Natural killer cell treated with Interleukin-12 subunit alpha and Interleukin-12 subunit beta and Interleukin-15 and Interleukin-18, amount 100 ng/mL, for 72 hours (primary cell): ENCODE data around the gene CCDC149. TPM values are rescaled to one million over a fixed set of nuclear protein-coding genes. Genes with fewer than 3 reads are reported as not detected.
A peak's percentile ranks its signal among the peaks of the same experiment; 100 is the strongest.

Experiments
- ATAC-seq, 2 donors: fragments of 150-1000 bp; cut with Tn5 transposase in 1 of 2; sonication (Bioruptor Pico), chemical (Tn5 transposase) in 1 of 2; 2 replicates each; pipeline ENCODE4 v1.10.0; 2021
- DNase-seq: peaks from one replicate; pipeline ENCODE4 v3.0.0; 2022; ENCODE audit warnings: low spot score
- H3K27ac Mint-ChIP-seq, 2 donors: 1 replicate in 1 of 2; 2 replicates in 1 of 2; pipeline ENCODE4 v1.8.0; 2022; ENCODE audit warnings: mixed read lengths in 2 of 2, mild to moderate bottlenecking in 1 of 2, moderate library complexity in 1 of 2
- H3K27me3 Mint-ChIP-seq, 2 donors: 1 replicate in 1 of 2; 2 replicates in 1 of 2; pipeline ENCODE4 v1.8.0; 2022; ENCODE audit warnings: mixed read lengths in 2 of 2
- H3K36me3 Mint-ChIP-seq: one replicate; pipeline ENCODE4 v1.8.0; 2022; ENCODE audit warnings: mixed read lengths
- H3K4me1 Mint-ChIP-seq, 2 donors: 1 replicate in 1 of 2; 2 replicates in 1 of 2; pipeline ENCODE4 v1.8.0; 2022; ENCODE audit warnings: low read depth in 2 of 2, mixed read lengths in 2 of 2, mild to moderate bottlenecking in 1 of 2
- H3K4me3 Mint-ChIP-seq: one replicate; pipeline ENCODE4 v1.8.0; 2022; ENCODE audit warnings: mixed read lengths
- H3K9me3 Mint-ChIP-seq: 2 replicates; pipeline ENCODE4 v1.8.0; 2022; ENCODE audit warnings: mixed read lengths
- total RNA-seq, 2 donors: library from RNA; stranded (reverse); gene quantifications; one replicate each; pipeline ENCODE4 v1.2.3, GENCODE V29; 2022

The CCDC149 gene
- total RNA-seq, 2 donors from 2014 or later, result not detected

- Mint-ChIP-seq H3K36me3 (no peaks in the 10 kb centered on the region), H3K4me3 (no peak overlapping the region), H3K27me3 (peaks cover 4 to 24% of the 10 kb centered on the region in 2 donors), H3K4me1 (no peaks in the 10 kb centered on the region), H3K27ac (no peak overlapping the region), H3K9me3 (peaks cover 10% of the 10 kb centered on the region)
- ATAC-seq (no peak), DNase-seq (no peak)
These were observed 54.8 kb downstream of the CCDC149 start for GRCh38 chr4:24858026-24858425.

GRCh38 chr4:24856586-24856985 is 56.3 kb downstream of the CCDC149 start:
- no peaks in the 10 kb centered on the region for H3K4me1 Mint-ChIP-seq
- no peak overlapping the region for H3K27ac Mint-ChIP-seq
- peaks cover 8 to 24% of the 10 kb centered on the region in 2 donors for H3K27me3 Mint-ChIP-seq
- H3K4me3 Mint-ChIP-seq, result no peak overlapping the region
- H3K36me3 Mint-ChIP-seq, result no peaks in the 10 kb centered on the region
- DNase-seq (no peak), ATAC-seq (no peak)
- H3K9me3 Mint-ChIP-seq, result peaks cover 5% of the 10 kb centered on the region

- Mint-ChIP-seq H3K4me1 (no peaks in the 10 kb centered on the region), H3K9me3 (peaks cover 5% of the 10 kb centered on the region), H3K4me3 (no peak overlapping the region), H3K27me3 (peaks cover 8 to 24% of the 10 kb centered on the region in 2 donors), H3K36me3 (no peaks in the 10 kb centered on the region), H3K27ac (no peak overlapping the region)
- no peak for ATAC-seq
- DNase-seq, result no peak
These were observed 57.1 kb downstream of the CCDC149 start for GRCh38 chr4:24855741-24856140.

GRCh38 chr4:24853142-24853541 is 59.7 kb downstream of the CCDC149 start:
- no peak overlapping the region for H3K27ac Mint-ChIP-seq
- no peaks in the 10 kb centered on the region for H3K4me1 Mint-ChIP-seq
- H3K36me3 Mint-ChIP-seq, result no peaks in the 10 kb centered on the region
- DNase-seq, result no peak
- no peak overlapping the region for H3K4me3 Mint-ChIP-seq
- ATAC-seq, result no peak
- H3K9me3 Mint-ChIP-seq, result no peaks in the 10 kb centered on the region
- H3K27me3 Mint-ChIP-seq, result peaks cover 4 to 8% of the 10 kb centered on the region in 2 donors

GRCh38 chr4:24850674-24851073 is 62.2 kb downstream of the CCDC149 start:
- no peak for DNase-seq
- H3K4me1 Mint-ChIP-seq, result no peaks in the 10 kb centered on the region
- H3K36me3 Mint-ChIP-seq, result no peaks in the 10 kb centered on the region
- H3K4me3 Mint-ChIP-seq, result no peak overlapping the region
- peaks cover 0 to 8% of the 10 kb centered on the region in 2 donors for H3K27me3 Mint-ChIP-seq
- no peaks in the 10 kb centered on the region for H3K9me3 Mint-ChIP-seq
- H3K27ac Mint-ChIP-seq, result no peak overlapping the region
- ATAC-seq, result no peak

- Mint-ChIP-seq H3K4me1 (no peaks in the 10 kb centered on the region), H3K9me3 (no peaks in the 10 kb centered on the region), H3K27me3 (peaks cover 0 to 6% of the 10 kb centered on the region in 2 donors), H3K27ac (no peak overlapping the region), H3K4me3 (no peak overlapping the region), H3K36me3 (no peaks in the 10 kb centered on the region)
- DNase-seq, result no peak
- no peak for ATAC-seq
These were observed 63.1 kb downstream of the CCDC149 start for GRCh38 chr4:24849756-24850155.

- no peaks in the 10 kb centered on the region for H3K4me1 Mint-ChIP-seq
- peaks cover 0 to 6% of the 10 kb centered on the region in 2 donors for H3K27me3 Mint-ChIP-seq
- H3K27ac Mint-ChIP-seq, result no peak overlapping the region
- DNase-seq (no peak), ATAC-seq (no peak)
- no peaks in the 10 kb centered on the region for H3K36me3 Mint-ChIP-seq
- no peak overlapping the region for H3K4me3 Mint-ChIP-seq
- H3K9me3 Mint-ChIP-seq, result no peaks in the 10 kb centered on the region
These were observed 63.5 kb downstream of the CCDC149 start for GRCh38 chr4:24849351-24849750.

GRCh38 chr4:24846716-24847115 is 66.1 kb downstream of the CCDC149 start:
- Mint-ChIP-seq H3K36me3 (no peaks in the 10 kb centered on the region), H3K9me3 (no peaks in the 10 kb centered on the region), H3K27me3 (no peaks in the 10 kb centered on the region), H3K4me1 (no peaks in the 10 kb centered on the region), H3K4me3 (no peak overlapping the region), H3K27ac (no peak overlapping the region)
- ATAC-seq (no peak), DNase-seq (no peak)

GRCh38 chr4:24845902-24846301 is 66.9 kb downstream of the CCDC149 start:
- H3K36me3 Mint-ChIP-seq, result no peaks in the 10 kb centered on the region
- H3K4me3 Mint-ChIP-seq, result no peak overlapping the region
- no peak for DNase-seq
- peak in 1 of 2 donors; percentile 7 for ATAC-seq
- H3K27me3 Mint-ChIP-seq, result no peaks in the 10 kb centered on the region
- H3K27ac Mint-ChIP-seq, result no peak overlapping the region
- no peaks in the 10 kb centered on the region for H3K4me1 Mint-ChIP-seq
- no peaks in the 10 kb centered on the region for H3K9me3 Mint-ChIP-seq

- Mint-ChIP-seq H3K9me3 (no peaks in the 10 kb centered on the region), H3K4me1 (no peaks in the 10 kb centered on the region), H3K4me3 (no peak overlapping the region), H3K36me3 (no peaks in the 10 kb centered on the region), H3K27me3 (no peaks in the 10 kb centered on the region), H3K27ac (no peak overlapping the region)
- no peak for ATAC-seq
- DNase-seq, result no peak
These were observed 67.7 kb downstream of the CCDC149 start for GRCh38 chr4:24845132-24845531.

- Mint-ChIP-seq H3K4me3 (no peak overlapping the region), H3K27me3 (no peaks in the 10 kb centered on the region), H3K4me1 (no peaks in the 10 kb centered on the region), H3K9me3 (no peaks in the 10 kb centered on the region), H3K36me3 (no peaks in the 10 kb centered on the region), H3K27ac (no peak overlapping the region)
- ATAC-seq, result no peak
- DNase-seq, result no peak
These were observed 69.7 kb downstream of the CCDC149 start for GRCh38 chr4:24843096-24843495.

- Mint-ChIP-seq H3K4me3 (no peak overlapping the region), H3K4me1 (no peaks in the 10 kb centered on the region), H3K27ac (no peak overlapping the region), H3K36me3 (no peaks in the 10 kb centered on the region), H3K9me3 (no peaks in the 10 kb centered on the region), H3K27me3 (no peaks in the 10 kb centered on the region)
- ATAC-seq (no peak), DNase-seq (no peak)
These were observed 70.5 kb downstream of the CCDC149 start for GRCh38 chr4:24842356-24842755.

GRCh38 chr4:24840826-24841543 is 71.9 kb downstream of the CCDC149 start:
- no peak for DNase-seq
- Mint-ChIP-seq H3K4me1 (no peaks in the 10 kb centered on the region), H3K36me3 (no peaks in the 10 kb centered on the region), H3K27me3 (no peaks in the 10 kb centered on the region), H3K27ac (no peak overlapping the region), H3K9me3 (no peaks in the 10 kb centered on the region), H3K4me3 (no peak overlapping the region)
- no peak for ATAC-seq

GRCh38 chr4:24840362-24840761 is 72.5 kb downstream of the CCDC149 start:
- H3K9me3 Mint-ChIP-seq, result no peaks in the 10 kb centered on the region
- no peak for ATAC-seq
- no peak overlapping the region for H3K4me3 Mint-ChIP-seq
- no peaks in the 10 kb centered on the region for H3K36me3 Mint-ChIP-seq
- no peak for DNase-seq
- no peak overlapping the region for H3K27ac Mint-ChIP-seq
- H3K4me1 Mint-ChIP-seq, result no peaks in the 10 kb centered on the region
- no peaks in the 10 kb centered on the region for H3K27me3 Mint-ChIP-seq

GRCh38 chr4:24837781-24838180 is 75.1 kb downstream of the CCDC149 start:
- Mint-ChIP-seq H3K27me3 (no peaks in the 10 kb centered on the region), H3K4me1 (no peaks in the 10 kb centered on the region), H3K9me3 (no peaks in the 10 kb centered on the region), H3K4me3 (no peak overlapping the region), H3K36me3 (no peaks in the 10 kb centered on the region), H3K27ac (no peak overlapping the region)
- no peak for ATAC-seq
- DNase-seq, result no peak
